Testis (tissue), 3 donors: ENCODE measurements around the gene ZBTB20. TPM values are rescaled to one million over a fixed set of nuclear protein-coding genes. Genes with fewer than 3 reads are reported as not detected.

Experiments
- DNase-seq: peaks from one replicate; pipeline ENCODE4 v3.0.0-alpha.2; 2019
- H3K27ac ChIP-seq, 2 donors: fragments of 200-600 bp; sonication (generic); one replicate each; pipeline ENCODE4 v1.5.1; 2019
- H3K27me3 ChIP-seq: fragments of 200-600 bp; sonication (generic); one replicate; pipeline ENCODE4 v1.5.1; 2019
- H3K36me3 ChIP-seq: fragments of 200-600 bp; sonication (generic); one replicate; pipeline ENCODE4 v1.5.1; 2017; ENCODE audit warnings: low read depth; ENCODE audit errors: missing control alignments
- H3K4me1 ChIP-seq: fragments of 200-600 bp; sonication (generic); one replicate; pipeline ENCODE4 v1.5.1; 2019
- H3K4me3 ChIP-seq, 2 donors: fragments of 200-600 bp; sonication (generic); one replicate each; pipeline ENCODE4 v1.5.1; 2017 to 2019
- H3K9me3 ChIP-seq: fragments of 200-600 bp; sonication (generic); one replicate; pipeline ENCODE4 v1.5.1; 2017
- POLR2A ChIP-seq: fragments of 450-650 bp; IDR thresholded peaks from one replicate; pipeline ENCODE4 v1.6.1; 2017; ENCODE audit warnings: antibody characterized with exemption, mild to moderate bottlenecking, moderate library complexity
- WGBS, 2 donors: methylation state at CpG; one replicate each; pipeline ENCODE4 v1.1.5; 2018; 5-methylcytosine and 5-hydroxymethylcytosine counted together
- intact Hi-C: fragments of 100-400 bp; cut with DNase I; formaldehyde crosslinking; loops from one replicate; pipeline ENCODE4 v1.15.1; 2023; ENCODE audit warnings: low total_unique reads
- polyA plus RNA-seq: library from polyadenylated mRNA; stranded (reverse); fragments of 350-450 nt; fragmentation: Illumina TruSeq; extraction: RNeasy Lipid Tissue Mini Kit (QIAGEN cat#74804); gene quantifications from one replicate; pipeline ENCODE4 v1.2.3, GENCODE V29; 2014; ENCODE audit warnings: low read depth, low replicate concordance; ENCODE audit not compliant: insufficient read depth
- total RNA-seq, 2 donors: library from RNA; depleted of rRNA; stranded (reverse); fragments of >200 nt; gene quantifications; one replicate each; pipeline ENCODE4 v1.2.3, GENCODE V29; 2016
- TF ChIP-seq, protein P1 (sequence below), 3 experiments: fragments of 450-650 bp in 2 of 3; fragments of 200-600 bp in 1 of 3; sonication (generic) in 1 of 3; IDR thresholded peaks; one replicate each; pipeline ENCODE4 v1.5.1; 2016 to 2019; ENCODE audit warnings: antibody characterized with exemption in 3 of 3, mild to moderate bottlenecking in 2 of 3, moderate library complexity in 1 of 3

ZBTB20 gene
- total and polyA plus RNA-seq, 3 donors from 2014 or later, result 36.8 to 179 (median 126) TPM

DNA sequence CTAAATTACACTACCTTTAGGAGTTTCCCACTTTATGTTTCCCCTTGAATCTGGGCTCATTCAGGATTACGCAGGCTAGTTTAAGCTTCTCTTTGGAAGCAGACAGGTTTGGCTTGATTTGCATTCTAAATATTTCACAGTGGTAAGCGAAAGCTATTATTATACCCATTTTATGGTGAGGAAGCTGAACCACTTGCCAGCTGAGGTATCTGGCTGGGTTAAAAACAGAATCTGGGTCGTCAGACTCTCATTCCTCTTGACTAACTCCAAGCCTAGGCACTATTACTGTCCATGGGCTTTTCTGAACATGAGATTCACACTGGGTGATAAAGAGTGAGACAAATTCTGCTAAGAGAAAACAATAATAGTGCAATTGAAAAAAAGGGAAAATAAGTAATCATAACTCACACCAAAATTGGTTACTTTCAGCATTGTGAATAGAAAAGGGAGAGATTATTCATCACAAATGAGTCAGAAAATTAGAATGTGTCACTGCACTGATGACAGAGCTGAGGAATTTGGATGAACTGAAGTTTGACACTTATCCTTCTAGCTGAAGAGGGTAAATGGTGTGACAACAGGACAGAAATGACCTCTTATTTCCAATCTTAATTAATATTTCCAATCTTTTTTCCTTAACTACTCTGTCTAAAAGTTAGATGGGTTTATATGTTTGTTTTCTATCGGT lies 642.0 kb downstream of the ZBTB20 start:
- intact Hi-C loops, result no loop called here
- Histone ChIP-seq H3K9me3 (no peaks in the 10 kb centered on the region), H3K27ac (no peak overlapping the region), H3K36me3 (no peaks in the 10 kb centered on the region), H3K4me1 (no peaks in the 10 kb centered on the region), H3K4me3 (no peak overlapping the region), H3K27me3 (no peaks in the 10 kb centered on the region)
- TF ChIP-seq, protein P1, sequence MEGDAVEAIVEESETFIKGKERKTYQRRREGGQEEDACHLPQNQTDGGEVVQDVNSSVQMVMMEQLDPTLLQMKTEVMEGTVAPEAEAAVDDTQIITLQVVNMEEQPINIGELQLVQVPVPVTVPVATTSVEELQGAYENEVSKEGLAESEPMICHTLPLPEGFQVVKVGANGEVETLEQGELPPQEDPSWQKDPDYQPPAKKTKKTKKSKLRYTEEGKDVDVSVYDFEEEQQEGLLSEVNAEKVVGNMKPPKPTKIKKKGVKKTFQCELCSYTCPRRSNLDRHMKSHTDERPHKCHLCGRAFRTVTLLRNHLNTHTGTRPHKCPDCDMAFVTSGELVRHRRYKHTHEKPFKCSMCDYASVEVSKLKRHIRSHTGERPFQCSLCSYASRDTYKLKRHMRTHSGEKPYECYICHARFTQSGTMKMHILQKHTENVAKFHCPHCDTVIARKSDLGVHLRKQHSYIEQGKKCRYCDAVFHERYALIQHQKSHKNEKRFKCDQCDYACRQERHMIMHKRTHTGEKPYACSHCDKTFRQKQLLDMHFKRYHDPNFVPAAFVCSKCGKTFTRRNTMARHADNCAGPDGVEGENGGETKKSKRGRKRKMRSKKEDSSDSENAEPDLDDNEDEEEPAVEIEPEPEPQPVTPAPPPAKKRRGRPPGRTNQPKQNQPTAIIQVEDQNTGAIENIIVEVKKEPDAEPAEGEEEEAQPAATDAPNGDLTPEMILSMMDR (IDR thresholded peaks at IDR 0.05), result no peak
- TF ChIP-seq POLR2A, result no peak
- 80 to 92% methylated on average over 4 of the region's 4 CpGs for WGBS, 2 donors
- no peak for DNase-seq

DNA sequence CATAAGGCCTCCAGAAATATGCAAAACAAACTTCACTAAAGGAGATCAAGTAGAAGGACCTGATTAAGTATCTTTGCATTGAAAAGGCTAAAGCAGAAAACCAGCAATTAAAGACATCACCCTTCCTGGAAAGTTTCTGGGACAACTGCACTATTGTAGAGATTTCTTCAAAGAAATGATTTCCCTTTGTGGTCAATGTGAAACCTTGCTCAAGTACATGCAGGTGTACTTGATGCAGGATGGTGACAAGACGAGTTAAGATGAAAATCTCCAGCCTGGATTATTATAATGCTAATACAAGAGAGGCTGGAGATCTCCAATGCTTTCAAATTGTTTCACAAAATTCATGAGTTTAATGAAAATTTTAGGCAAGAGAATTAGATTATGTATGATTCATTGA lies 644.9 kb downstream of the ZBTB20 start:
- TF ChIP-seq, protein P1 (IDR thresholded peaks at IDR 0.05), result no peak
- TF ChIP-seq POLR2A, result no peak
- no peak for DNase-seq
- intact Hi-C loops, result no loop called here
- H3K27ac ChIP-seq, result no peak overlapping the region
- H3K9me3 ChIP-seq, result no peaks in the 10 kb centered on the region
- 90 to 94% methylated on average over 1 of the region's 1 CpG for WGBS, 2 donors
- no peaks in the 10 kb centered on the region for H3K27me3 ChIP-seq
- no peak overlapping the region for H3K4me3 ChIP-seq
- H3K4me1 ChIP-seq, result peaks cover 3% of the 10 kb centered on the region
- H3K36me3 ChIP-seq, result no peaks in the 10 kb centered on the region

DNA sequence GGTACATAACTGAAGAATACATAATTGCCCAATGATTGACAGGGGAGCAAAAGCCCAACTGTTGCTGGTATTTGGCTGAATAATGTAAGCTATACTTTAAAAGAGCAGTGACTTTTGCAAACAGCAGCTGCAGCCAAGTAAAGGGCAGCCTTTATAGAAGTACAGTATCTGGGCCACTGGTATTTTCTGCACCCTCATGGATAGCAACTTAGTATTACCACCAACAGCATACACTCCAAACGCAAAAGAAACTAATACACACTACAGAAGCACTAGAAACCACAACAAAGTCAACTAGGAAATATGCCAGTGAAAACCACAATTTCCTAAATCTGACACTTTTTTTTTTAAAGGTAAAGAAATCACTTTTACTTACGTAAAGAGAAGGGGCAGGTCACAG lies 647.1 kb downstream of the ZBTB20 start:
- H3K27me3 ChIP-seq, result no peaks in the 10 kb centered on the region
- no peaks in the 10 kb centered on the region for H3K9me3 ChIP-seq
- 81 to 91% methylated on average over 2 of the region's 2 CpGs for WGBS, 2 donors
- H3K36me3 ChIP-seq, result no peaks in the 10 kb centered on the region
- H3K4me3 ChIP-seq, result no peak overlapping the region
- DNase-seq, result no peak
- peaks cover 11% of the 10 kb centered on the region for H3K4me1 ChIP-seq
- TF ChIP-seq, protein P1 (IDR thresholded peaks at IDR 0.05), result no peak
- TF ChIP-seq POLR2A, result no peak
- intact Hi-C loops, result no loop called here
- H3K27ac ChIP-seq, result no peak overlapping the region

DNA sequence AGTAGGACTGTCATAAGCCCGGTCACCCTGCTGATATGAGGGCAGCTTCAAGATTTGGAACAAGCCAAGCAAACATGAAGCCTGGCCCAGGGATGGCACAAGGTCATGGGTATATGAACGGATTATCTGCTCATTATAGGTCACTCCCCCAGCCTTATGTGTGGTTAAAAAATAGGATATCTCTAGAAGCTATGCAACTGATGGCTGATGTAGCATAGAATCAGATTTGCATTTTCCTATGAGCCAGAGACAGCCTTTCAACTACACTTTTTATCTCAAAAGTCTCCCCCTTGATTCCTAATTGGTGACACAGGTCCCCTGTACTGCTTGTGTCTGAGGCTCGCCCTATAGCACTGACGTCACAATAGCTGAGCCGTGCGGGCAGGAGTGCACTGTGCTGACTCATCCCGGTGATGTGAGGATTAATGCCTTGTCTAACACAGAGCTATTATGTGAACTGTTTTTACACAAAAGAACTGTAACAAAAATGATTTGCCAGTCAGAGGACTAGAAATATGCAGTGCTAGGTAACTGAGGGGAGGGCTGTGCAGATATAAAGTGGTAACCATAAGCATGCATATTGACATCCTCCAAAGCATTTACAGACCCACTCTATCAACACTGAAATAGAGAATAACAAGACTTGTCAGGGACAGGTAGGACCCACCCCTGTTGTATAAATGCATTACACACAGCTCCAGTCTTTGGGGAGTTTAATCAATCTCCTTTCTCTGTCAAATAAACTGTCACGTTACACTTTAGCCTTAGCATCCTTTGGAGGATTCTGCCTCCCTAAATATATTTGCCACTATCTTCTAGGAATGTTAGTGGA lies 648.3 kb downstream of the ZBTB20 start:
- WGBS, 2 donors, result 70 to 87% methylated on average over 7 to 8 of the region's 8 CpGs
- peaks cover 11% of the 10 kb centered on the region for H3K4me1 ChIP-seq
- intact Hi-C loops, result no loop called here
- peak; percentile 72 for DNase-seq
- peak overlapping the region in 1 of 2 donors; percentile 59 for H3K27ac ChIP-seq
- H3K27me3 ChIP-seq, result no peaks in the 10 kb centered on the region
- H3K4me3 ChIP-seq, result no peak overlapping the region
- no peaks in the 10 kb centered on the region for H3K36me3 ChIP-seq
- no peaks in the 10 kb centered on the region for H3K9me3 ChIP-seq
- TF ChIP-seq, protein P1 (IDR thresholded peaks at IDR 0.05), result no peak
- no peak for TF ChIP-seq POLR2A
